VCaP (cell line): ENCODE results near the gene ADCY5.

Experiments used
- H3K27ac ChIP-seq: fragments of 450-650 bp; 2 replicates; pipeline ENCODE4 v1.5.1; 2017
- CTCF ChIP-seq: fragments of 450-650 bp; conservative IDR thresholded peaks from 2 replicates; pipeline ENCODE4 v1.5.1; 2017; ENCODE audit warnings: mild to moderate bottlenecking, moderate library complexity

Gene ADCY5

GRCh38 chr3:123336441-123336851, 112.4 kb downstream of the ADCY5 start:
- H3K27ac ChIP-seq, result no peak overlapping the region
- no peak for TF ChIP-seq CTCF

GRCh38 chr3:123336001-123336400, 112.9 kb downstream of the ADCY5 start:
- no peak overlapping the region for H3K27ac ChIP-seq
- TF ChIP-seq CTCF, result no peak

GRCh38 chr3:123335007-123335670, 113.8 kb downstream of the ADCY5 start:
- no peak for TF ChIP-seq CTCF
- H3K27ac ChIP-seq, result no peak overlapping the region

GRCh38 chr3:123334056-123334455, 114.8 kb downstream of the ADCY5 start:
- no peak overlapping the region for H3K27ac ChIP-seq
- no peak for TF ChIP-seq CTCF

- no peak overlapping the region for H3K27ac ChIP-seq
- TF ChIP-seq CTCF, result no peak
Measured at GRCh38 chr3:123333401-123333800, 115.5 kb downstream of the ADCY5 start.

GRCh38 chr3:123332124-123332641, 116.7 kb downstream of the ADCY5 start:
- TF ChIP-seq CTCF, result no peak
- H3K27ac ChIP-seq, result no peak overlapping the region

GRCh38 chr3:123331651-123332050, 117.2 kb downstream of the ADCY5 start:
- TF ChIP-seq CTCF, result no peak

More at GRCh38 chr3:123331651-123332050, 117.2 kb downstream of the ADCY5 start:
- H3K27ac ChIP-seq, result no peak overlapping the region
